ENCODE data around the gene AP1M2. TPM values are rescaled to one million over a fixed set of nuclear protein-coding genes. Genes with fewer than 3 reads are reported as not detected.

The AP1M2 gene
- total RNA-seq, 1 experiment from 2014 or later = 146 TPM

GRCh38 chr19:10565028-10565566 lies 22.0 kb downstream of the AP1M2 start:
- H3K27me3 Mint-ChIP-seq (ENCODE audit: low read depth) = peaks cover 16% of the 10 kb centered on the region
- Histone ChIP-seq H3K9ac (ENCODE audit: extremely low read depth, insufficient read length, low read length) (peak overlapping the region; percentile 56), H3K23ac (ENCODE audit: insufficient read length, low read depth, low read length) (no peak overlapping the region), H3K14ac (ENCODE audit: insufficient read depth, low read length) (peak overlapping the region; percentile 54; the same call in 1 of the 2 replicates), H3K18ac (ENCODE audit: insufficient read length, low read depth, low read length) (no peak overlapping the region), H3K23me2 (ENCODE audit: insufficient read length, low read depth, low read length, poor library complexity, severe bottlenecking) (peaks cover 10% of the 10 kb centered on the region), H4K20me1 (ENCODE audit: control insufficient read depth, insufficient read depth, insufficient read length) (no peaks in the 10 kb centered on the region), H2BK12ac (ENCODE audit: insufficient read length, low read depth, low read length) (no peak overlapping the region), H3K27ac (ENCODE audit: insufficient read length, low read depth, low read length) (no peak overlapping the region), H2BK20ac (ENCODE audit: low read depth, low read length, poor library complexity, severe bottlenecking) (no peak overlapping the region), H4K8ac (replicated peaks; ENCODE audit: insufficient read length, low read depth, low read length) (no peak overlapping the region), H2BK5ac (ENCODE audit: insufficient read length, low read length) (no peak overlapping the region), H3K4ac (ENCODE audit: low read depth, low read length) (no peak overlapping the region), H3K4me1 (ENCODE audit: insufficient read depth, low read length) (no peaks in the 10 kb centered on the region), H3K9me3 (ENCODE audit: control insufficient read depth, low read depth, low read length) (no peaks in the 10 kb centered on the region), H3K79me1 (ENCODE audit: insufficient read depth, low read depth, low read length, poor library complexity, severe bottlenecking) (no peaks in the 10 kb centered on the region), H3K79me2 (ENCODE audit: insufficient read depth, low read length) (no peaks in the 10 kb centered on the region), H2AK5ac (ENCODE audit: insufficient read length, low read length) (no peak overlapping the region), H3K56ac (ENCODE audit: insufficient read length, low read depth, low read length) (no peak overlapping the region), H2AFZ (ENCODE audit: low read length) (no peak overlapping the region), H3K4me2 (ENCODE audit: insufficient read depth, insufficient read length, low read length) (peak overlapping the region; percentile 45), H4K91ac (ENCODE audit: insufficient read length, low read depth, low read length) (no peak overlapping the region), H2BK120ac (ENCODE audit: low read depth, low read length, poor library complexity, severe bottlenecking) (no peak overlapping the region), H4K5ac (ENCODE audit: insufficient read length, low read depth, low read length) (no peak overlapping the region), H3K27me3 (ENCODE audit: insufficient read depth, low read length) (no peaks in the 10 kb centered on the region), H2BK15ac (ENCODE audit: low read depth, low read length) (no peak overlapping the region), H3T11ph (ENCODE audit: low read length) (no peak overlapping the region)
- 0 out of 3 replicates have a peak, but pooled peaks have one; percentile 14 for TF ChIP-seq CTCF (conservative IDR thresholded peaks at IDR 0.05)
- H3K4me1 Mint-ChIP-seq = peaks cover 31 to 33% of the 10 kb centered on the region in 2 experiments
- peaks cover 20 to 28% (median 22%) of the 10 kb centered on the region in 3 experiments; a peak in 6 of 7 replicates for H3K36me3 Mint-ChIP-seq (ENCODE audit: insufficient read depth in 1 of 3, low read depth in 3 of 3)
- no CpG with 5 or more reads among the region's 10 CpGs for WGBS (ENCODE audit: extremely low coverage, insufficient read length, low lambda C conversion rate)
- H3K9me3 Mint-ChIP-seq = no peaks in the 10 kb centered on the region
- H3K4me3 Mint-ChIP-seq = peak overlapping the region; percentile 97 to 99
- H3K27ac Mint-ChIP-seq = peak overlapping the region; percentile 94 to 99 (median 99)
- peak; percentile 53 for DNase-seq

Measured in H9 (cell line).